ENCODE measurements around the gene SLC25A34. TPM values are rescaled to one million over a fixed set of nuclear protein-coding genes. Genes with fewer than 3 reads are reported as not detected.

The SLC25A34 gene
- total RNA-seq, 1 donor from 2014 or later = 3.3 TPM

GRCh38 chr1:15761366-15762128 lies 25.5 kb downstream of the SLC25A34 start:
- peak overlapping the region; percentile 83 for H3K4me3 Mint-ChIP-seq
- peaks cover 36% of the 10 kb centered on the region for H3K27me3 Mint-ChIP-seq (ENCODE audit: low read depth)
- H3K9me3 Mint-ChIP-seq = no peaks in the 10 kb centered on the region
- no peak overlapping the region for H3K27ac Mint-ChIP-seq (ENCODE audit: unreplicated experiment)
- TF ChIP-seq CTCF (conservative IDR thresholded peaks at IDR 0.05) = no peak
- DNase-seq (ENCODE audit: low read depth, low spot score) = no peak
- H3K4me1 Mint-ChIP-seq = peaks cover 31% of the 10 kb centered on the region
- no peaks in the 10 kb centered on the region for H3K36me3 Mint-ChIP-seq (ENCODE audit: low read depth)

- no peak overlapping the region for H3K27ac Mint-ChIP-seq (ENCODE audit: unreplicated experiment)
- peaks cover 22% of the 10 kb centered on the region for H3K4me1 Mint-ChIP-seq
- H3K36me3 Mint-ChIP-seq (ENCODE audit: low read depth) = no peaks in the 10 kb centered on the region
- H3K4me3 Mint-ChIP-seq = peak overlapping the region; percentile 53
- TF ChIP-seq CTCF (conservative IDR thresholded peaks at IDR 0.05) = no peak
- no peaks in the 10 kb centered on the region for H3K9me3 Mint-ChIP-seq
- DNase-seq (ENCODE audit: low read depth, low spot score) = no peak
- H3K27me3 Mint-ChIP-seq (ENCODE audit: low read depth) = peaks cover 27% of the 10 kb centered on the region
These were observed 26.5 kb downstream of the SLC25A34 start for GRCh38 chr1:15762546-15762945.

GRCh38 chr1:15764269-15764764 lies 28.3 kb downstream of the SLC25A34 start:
- Mint-ChIP-seq H3K36me3 (ENCODE audit: low read depth) (no peaks in the 10 kb centered on the region), H3K4me1 (peaks cover 21% of the 10 kb centered on the region)
- no peak for DNase-seq (ENCODE audit: low read depth, low spot score)

GRCh38 chr1:15764890-15765289 lies 28.8 kb downstream of the SLC25A34 start:
- TF ChIP-seq CTCF (conservative IDR thresholded peaks at IDR 0.05) = no peak

More at GRCh38 chr1:15764269-15764764, 28.3 kb downstream of the SLC25A34 start:
- Mint-ChIP-seq H3K9me3 (no peaks in the 10 kb centered on the region), H3K4me3 (no peak overlapping the region), H3K27ac (ENCODE audit: unreplicated experiment) (peak overlapping the region; percentile 43), H3K27me3 (ENCODE audit: low read depth) (peaks cover 20% of the 10 kb centered on the region)
- no peak for TF ChIP-seq CTCF (conservative IDR thresholded peaks at IDR 0.05)

GRCh38 chr1:15765495-15766194 lies 29.6 kb downstream of the SLC25A34 start:
- no peaks in the 10 kb centered on the region for H3K36me3 Mint-ChIP-seq (ENCODE audit: low read depth)
- no peak for TF ChIP-seq CTCF (conservative IDR thresholded peaks at IDR 0.05)
- no peaks in the 10 kb centered on the region for H3K9me3 Mint-ChIP-seq
- H3K4me1 Mint-ChIP-seq = peaks cover 15% of the 10 kb centered on the region
- H3K27ac Mint-ChIP-seq (ENCODE audit: unreplicated experiment) = no peak overlapping the region
- no peak overlapping the region for H3K4me3 Mint-ChIP-seq
- no peak for DNase-seq (ENCODE audit: low read depth, low spot score)
- H3K27me3 Mint-ChIP-seq (ENCODE audit: low read depth) = peaks cover 8% of the 10 kb centered on the region

More at GRCh38 chr1:15764890-15765289, 28.8 kb downstream of the SLC25A34 start:
- DNase-seq (ENCODE audit: low read depth, low spot score) = no peak
- no peak overlapping the region for H3K27ac Mint-ChIP-seq (ENCODE audit: unreplicated experiment)
- no peak overlapping the region for H3K4me3 Mint-ChIP-seq
- peaks cover 14% of the 10 kb centered on the region for H3K27me3 Mint-ChIP-seq (ENCODE audit: low read depth)
- H3K36me3 Mint-ChIP-seq (ENCODE audit: low read depth) = no peaks in the 10 kb centered on the region
- H3K4me1 Mint-ChIP-seq = peaks cover 18% of the 10 kb centered on the region
- no peaks in the 10 kb centered on the region for H3K9me3 Mint-ChIP-seq

Measured in neural crest cell (in vitro differentiated cells).